NCI-H226 (cell line): ENCODE results near the gene FDXR.

Experiments
- DNase-seq: peaks from one replicate; pipeline ENCODE4 v3.0.0-alpha.2; 2015

Gene FDXR

DNA sequence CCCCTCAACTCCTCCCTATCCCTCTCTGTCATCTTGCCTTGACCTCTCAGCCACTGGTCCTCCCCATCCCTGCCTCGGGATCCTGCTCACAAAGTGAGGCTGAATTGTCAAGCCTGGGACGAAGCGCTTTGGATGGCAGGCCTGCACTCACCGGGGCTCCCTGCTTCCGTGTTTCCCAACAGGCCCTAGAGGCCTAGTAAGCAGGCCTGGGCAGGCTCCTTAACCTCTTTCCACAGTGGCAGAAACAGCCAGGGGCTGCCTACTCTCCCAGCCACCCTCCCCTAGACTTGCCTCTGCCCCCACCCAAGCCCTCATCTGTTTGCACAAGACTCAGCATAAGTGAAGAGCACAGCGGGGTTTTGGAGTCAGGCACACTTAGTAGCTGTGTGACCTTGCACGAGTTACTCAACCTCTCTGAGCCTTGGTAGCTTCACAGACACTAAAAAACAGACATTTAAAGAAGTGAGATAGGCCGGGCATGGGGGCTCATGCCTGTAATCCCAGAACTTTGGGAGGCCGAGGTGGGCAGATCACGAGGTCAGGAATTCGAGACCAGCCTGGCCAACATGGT, 25.7 kb upstream of the FDXR start:
- no peak for DNase-seq

DNA sequence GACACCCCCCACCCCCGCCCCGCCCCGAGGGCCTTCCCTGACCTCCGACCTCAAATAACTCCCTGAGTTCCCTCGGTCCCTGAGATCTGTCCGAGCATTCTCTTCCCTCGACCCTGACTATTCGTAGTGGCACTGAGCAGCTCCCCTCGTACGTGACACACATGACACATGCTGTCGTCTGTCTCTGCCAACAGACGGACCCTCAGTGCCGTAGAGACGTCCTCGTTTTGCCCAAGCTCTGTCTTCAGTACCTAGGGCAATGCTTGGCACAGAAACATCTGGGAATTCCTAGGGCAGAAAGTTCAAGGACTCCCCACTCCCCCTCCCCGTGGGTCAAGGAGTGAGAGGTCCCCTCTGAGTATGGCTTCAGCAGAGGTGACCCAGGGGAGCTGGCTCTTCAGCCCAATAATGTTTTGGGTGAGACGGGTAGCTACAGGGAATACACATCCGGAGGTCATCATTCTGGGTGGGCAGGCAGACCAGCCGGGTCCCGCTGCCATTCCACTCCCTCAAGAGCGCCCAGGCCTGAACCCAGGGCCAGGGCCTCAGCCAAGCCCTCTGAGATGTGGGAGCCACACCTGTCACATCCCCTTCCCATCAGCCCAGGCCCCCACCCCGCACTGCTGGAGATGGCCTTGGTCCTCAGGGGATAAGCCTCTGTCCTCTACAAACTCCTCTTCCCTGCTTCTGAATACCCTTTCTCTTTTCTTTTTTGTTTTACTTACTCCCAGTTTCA, 21.3 kb upstream of the FDXR start:
- DNase-seq, result no peak

DNA sequence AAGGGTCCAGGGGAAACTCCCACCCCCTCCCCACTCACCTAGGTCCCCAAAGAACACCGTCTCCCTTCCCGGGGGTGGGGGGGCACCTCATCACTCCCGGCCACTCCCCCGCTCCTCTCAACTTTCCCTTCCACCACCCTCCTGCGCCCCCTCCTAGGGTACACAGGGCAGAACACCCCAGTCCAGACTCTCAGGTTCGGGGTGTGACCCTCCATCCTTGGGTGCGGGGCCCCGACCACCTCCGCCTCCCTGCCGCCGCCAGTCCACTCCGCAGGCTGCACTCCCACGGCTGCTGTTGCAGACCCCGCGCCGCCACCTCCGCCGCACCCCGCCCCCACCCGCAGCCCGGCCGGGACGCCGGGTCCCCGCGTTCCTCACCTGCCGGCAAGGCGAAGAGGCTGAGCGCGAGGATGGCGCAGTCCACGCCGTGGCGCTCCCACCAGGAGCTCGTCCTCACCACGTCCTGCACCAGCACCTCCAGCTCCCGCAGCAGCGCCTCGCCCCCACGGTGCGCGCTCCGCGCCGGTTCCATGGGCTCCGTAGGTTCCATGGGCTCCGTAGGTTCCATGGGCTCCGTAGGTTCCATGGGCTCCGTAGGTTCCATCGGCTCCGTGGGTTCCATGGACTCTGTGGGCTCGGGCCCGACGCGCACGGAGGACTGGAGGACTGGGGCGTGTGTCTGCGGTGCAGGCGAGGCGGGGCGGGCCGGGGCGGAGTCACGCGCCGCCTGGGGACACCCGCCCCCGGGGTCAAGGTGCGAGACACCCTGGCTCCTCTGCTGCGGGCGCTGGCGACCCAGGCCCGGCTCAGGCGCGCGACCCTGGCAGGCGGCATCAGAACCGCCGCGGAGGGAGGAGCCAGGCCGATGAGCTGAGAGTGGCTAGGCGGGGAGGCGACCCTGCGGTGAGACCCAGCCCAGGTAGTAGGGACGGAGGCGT, 20.4 kb upstream of the FDXR start, which contains the start of gene FADS6:
TSS of gene FADS6 (minus strand) at position 660 of the 938 bp plus-strand sequence. CDS start at position 622, 38 bp downstream.
- no peak for DNase-seq

DNA sequence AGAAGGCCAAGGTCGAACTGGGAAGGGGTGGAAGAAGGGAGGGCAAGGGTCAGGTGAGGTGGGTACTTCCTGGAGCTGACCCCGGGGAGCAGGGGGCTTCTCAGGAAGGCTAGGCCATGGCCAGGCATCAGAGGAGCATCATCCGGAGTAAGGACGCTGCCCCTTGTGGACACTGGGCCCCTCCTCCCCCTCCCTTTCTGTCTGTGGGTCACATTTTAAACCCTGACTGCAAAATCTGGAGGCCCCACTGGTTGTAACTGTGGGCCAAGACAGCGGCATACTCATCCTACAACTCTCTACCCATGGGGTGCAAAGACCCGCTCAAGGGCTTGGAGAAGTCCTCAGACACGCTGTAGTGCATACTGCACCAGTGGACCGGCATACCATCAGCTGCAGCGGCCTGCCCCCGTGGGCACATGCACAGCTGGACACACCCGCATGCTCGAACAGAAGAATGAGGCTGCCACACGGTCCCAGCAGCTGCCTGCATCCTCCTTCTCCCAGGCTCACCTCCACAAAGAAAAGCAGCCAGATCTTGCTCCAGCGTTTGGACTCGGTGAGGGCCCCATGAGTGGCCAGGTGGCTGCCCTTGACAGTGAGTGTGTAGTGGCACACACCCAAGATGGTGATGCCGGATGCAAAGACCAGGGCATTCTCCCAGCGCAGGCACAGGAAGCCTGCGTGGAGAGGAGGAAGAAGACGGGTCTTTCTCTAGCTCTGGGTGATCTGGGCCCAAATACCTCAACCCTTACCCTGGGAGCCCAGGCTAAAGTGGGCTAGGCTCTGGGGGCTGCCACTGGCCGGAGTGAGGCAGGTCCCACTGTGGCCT, 19.4 kb upstream of the FDXR start:
- DNase-seq, result no peak

DNA sequence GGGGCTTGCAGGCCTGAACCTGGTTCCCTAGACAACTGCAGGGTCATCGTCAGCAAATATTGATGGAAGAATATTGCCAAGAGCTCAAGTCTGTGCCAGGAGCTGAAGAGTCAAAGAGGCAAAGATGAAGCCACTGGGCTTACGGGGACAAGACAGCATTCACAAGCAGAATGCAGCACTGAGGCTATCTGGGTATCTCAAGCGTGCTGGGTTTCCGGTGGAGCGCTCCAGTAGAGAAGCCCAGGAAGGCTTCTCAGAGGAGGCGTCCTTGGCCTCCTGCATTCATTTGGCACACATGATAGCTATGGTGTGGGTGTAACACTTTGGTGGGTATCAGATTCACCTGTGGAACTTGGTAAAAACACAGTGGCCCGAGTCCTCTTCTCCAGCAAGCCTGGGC, 17.8 kb upstream of the FDXR start:
- DNase-seq, result no peak

DNA sequence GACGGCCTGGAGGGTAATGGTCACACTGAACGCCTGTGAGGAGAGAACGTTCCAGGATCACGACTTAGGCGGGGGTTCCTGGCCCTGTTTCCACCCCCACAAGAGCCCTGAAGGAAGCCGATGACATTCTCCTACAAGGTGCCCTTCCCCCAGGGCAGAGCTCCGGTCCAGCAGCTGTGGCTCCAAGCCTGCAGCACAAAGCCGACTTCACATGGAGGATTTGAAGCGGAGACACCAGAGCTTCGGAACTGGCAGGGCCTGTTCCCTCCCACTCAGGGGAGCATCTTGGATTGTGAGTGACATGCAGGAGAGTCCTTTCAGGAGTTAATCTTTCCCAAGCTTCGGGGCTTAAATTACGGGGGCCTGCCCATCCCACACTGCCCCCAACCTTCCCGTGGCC, 15.7 kb upstream of the FDXR start:
- no peak for DNase-seq

DNA sequence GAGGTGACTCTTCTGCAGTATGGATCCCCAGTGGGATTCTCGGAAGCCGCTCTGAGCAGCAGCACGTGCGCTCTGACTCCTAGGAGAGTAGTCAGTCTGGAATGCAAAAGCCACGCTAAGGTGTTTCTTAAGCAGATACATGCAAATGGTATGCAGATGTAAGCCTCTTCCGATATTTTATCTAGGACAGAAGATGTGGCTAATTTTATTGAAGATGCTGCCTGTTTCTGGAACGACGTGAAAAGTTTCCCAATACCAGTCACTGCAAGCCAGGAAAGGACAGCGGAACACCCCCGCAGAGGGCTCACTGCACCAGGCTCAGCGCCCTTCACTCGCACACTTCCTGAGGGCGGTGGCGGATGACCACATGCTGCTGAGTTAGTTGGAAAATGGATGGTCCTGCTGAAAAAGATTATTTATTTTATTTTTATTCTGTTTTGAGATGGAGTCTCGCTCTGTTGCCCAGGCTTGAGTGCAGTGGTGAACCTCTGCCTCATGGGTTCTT, 10.5 kb upstream of the FDXR start:
- DNase-seq, result no peak

DNA sequence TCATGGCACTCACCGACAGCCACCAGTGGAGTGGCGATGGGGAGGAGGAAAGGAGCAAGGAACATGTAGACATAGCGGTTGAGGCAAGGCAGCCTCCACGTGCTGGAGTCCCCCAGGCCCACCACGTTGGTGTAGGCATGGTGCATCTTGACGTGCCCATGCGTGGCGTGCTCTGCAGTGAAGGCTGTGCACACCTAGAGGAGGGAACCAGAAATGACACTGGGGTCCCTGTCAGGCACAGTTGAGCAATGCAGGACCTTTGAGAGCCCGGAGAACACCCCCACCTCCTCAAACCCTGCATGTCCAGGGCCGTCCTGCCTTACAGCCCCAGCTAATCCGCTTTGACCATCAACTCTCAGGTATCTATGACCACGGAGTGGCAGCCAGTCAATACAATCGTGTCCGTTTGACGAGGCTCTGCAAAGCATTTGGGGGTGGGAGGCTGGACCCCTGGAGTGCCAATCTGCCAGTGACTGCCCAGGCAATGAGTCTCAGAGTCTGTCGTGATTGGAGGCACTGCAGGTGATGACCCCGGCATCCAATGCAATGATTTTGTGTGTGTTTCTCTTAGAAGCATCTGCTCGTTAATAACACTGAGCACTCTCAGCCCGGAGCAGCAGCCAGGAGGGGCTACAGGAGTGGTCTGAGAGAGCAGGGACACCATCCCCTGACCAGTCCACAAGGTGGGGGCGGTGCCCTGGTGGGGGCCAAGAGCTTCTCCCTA, 9.9 kb upstream of the FDXR start:
- no peak for DNase-seq

DNA sequence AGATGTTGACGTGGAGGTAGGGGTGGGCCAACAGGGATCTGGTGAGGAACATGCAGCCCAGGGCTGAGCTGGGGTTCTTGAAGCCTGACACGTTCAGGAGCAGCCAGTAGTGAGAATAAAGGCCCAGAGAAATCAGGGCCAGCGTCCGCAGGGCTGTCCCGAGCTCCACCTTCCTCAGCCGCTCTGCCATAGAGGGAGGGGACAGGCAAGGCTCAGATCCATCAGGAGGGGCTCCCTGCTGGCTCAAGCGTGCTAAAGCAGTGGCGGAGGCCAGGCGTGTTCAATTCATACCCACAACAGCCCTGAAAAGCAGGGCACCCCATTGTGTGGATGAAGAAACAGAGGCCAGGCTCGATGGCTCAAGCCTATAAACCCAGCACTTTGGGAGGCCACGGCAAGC, 8.3 kb upstream of the FDXR start:
- no peak for DNase-seq

DNA sequence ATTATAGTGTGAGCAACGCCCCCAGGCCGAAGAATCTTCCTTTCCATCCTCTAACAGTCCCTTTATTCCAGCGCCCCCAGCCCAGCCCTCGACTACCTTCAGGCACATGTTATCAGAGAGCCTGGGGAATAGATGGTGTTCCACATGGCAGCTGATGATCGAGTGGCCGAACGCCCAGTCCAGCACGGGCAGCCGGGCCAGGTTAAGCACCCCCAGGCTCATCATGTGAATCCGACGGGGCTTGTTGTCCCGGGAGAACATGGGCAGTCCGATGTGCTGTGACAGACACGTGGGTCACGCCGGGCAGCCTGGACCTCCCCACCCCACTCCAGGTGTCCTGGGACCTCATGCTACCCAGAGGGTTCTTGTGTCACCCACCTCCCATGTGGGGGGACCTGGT, 6.5 kb upstream of the FDXR start:
- no peak for DNase-seq

DNA sequence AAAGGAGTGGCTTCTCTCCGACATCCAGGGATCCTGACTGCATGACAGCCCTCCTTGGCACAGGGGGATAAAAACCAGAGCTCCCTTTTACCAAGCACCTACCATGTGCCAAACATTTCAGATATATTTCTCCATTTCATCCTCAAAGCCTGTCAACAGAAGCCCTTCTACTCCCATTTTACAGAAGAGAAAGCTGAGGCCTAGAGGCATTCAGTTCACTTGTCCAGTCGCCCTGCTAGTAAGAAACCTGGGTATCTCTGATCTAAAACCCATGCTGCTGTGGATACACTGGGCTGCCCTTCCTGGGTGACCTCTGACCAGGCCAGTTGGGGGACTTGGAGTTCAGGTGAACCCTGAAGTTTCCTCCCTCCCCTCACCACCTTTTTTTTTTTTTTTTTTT, 5.9 kb upstream of the FDXR start:
- no peak for DNase-seq

DNA sequence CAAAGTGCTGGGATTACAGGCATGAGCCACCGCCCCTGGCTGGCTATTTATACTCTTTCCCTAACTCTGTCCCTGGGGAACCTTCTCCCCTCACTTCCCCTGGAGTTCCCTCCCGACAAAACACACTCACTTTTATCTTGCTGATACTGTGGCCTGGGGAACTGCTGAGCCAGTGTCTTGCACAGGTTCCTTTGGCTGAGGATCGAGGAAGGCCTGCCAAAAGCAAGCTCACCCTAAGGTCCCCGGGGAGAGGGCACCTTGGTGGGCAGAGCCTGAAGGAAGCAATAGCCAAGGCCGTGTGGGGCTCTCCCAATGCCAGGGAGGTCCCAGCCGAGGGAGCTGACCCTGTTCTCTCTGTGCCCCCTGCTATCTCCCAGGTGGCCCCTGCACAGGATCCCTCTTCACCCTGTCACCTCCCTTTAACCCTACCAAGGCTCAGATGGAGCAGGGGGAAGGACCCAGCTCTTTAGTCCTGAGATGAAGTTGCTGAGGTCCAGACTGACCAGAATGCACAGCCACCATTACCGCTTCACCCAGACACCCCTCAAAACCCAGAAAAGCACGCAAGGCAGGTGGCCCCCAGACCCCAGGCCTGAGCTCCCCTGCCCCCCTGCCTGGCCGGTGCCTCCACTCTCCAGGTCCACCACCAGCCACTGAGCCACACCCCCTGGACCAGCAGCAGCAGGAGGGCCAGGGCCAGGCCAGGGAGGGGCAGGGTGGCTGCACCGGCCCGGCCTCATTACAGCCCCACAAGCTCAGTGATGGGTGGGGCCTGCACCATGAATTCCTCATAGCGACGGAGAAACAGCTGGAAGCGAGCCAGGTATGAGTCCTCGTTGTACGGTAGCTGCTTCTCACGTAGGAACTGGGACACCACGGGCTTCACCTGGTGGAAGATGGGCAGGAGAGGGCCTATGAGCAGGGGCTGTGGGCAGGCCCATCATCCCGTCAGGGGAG, 5.1 kb upstream of the FDXR start:
- DNase-seq, result no peak

DNA sequence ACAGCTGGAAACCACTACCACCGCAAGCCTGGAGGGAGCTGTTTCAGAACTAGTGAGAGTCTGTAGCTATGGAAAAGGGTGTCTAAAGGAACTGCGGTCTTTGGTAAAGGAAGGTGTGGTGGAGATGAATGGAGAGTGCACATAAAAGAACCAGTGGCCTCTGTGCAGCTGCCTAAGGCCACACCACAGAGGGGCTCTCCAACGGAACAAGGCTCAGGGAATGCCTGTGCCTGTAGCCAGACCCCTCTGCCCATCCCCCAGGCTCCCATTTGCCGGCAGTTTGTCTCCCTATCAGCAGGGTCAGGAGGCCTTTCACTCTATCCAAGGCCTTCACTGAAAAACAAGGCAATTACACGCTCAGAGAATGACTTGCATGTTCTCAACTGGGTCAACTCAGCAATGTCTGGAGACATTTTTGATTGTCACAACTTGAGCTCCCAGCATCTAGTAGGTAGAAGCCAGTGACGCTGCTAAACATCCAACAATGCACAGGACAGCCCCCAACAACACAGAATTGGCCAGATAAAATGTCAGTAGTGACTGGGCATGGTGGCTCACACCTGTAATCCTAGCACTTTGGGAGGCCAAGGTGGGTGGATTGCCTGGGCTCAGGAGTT, 3.3 kb upstream of the FDXR start:
- DNase-seq, result no peak

DNA sequence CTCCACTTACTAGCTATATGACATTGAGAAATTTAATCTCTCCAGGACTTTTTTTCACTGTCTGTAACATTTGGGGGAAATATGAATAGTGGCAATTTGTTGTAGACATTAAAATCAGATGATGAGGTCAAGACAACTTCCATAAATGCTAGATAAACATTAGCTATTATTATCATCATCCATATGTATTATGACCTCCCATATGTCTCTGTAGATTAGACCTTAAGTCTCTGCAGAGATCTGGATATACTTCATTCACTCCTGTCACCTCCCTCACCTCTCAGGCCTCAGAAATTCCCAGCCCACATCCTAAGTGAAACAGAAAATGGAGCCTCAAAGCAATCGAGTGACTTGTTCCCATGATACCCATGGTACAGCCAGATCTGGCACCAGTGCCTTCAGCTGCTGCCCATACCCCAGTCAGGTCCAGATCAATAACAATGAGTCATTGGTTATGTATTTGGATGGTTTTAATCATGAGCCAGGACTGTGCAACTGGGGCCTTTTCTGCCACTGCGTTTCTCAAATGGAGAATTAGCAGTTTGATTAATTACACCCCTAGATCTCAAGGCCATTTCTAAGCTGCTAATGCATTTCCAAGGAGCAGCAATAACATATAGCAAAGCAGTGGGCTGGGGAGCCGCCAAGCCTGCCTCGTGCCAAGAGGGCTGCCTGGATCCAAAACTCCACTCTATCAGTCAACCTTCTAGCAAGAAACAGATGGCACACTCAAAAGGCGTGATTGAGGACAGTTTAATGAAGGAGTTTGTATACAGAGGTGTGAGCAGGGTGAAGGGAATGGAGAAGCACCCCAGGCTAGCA, 2.6 kb upstream of the FDXR start:
- no peak for DNase-seq

DNA sequence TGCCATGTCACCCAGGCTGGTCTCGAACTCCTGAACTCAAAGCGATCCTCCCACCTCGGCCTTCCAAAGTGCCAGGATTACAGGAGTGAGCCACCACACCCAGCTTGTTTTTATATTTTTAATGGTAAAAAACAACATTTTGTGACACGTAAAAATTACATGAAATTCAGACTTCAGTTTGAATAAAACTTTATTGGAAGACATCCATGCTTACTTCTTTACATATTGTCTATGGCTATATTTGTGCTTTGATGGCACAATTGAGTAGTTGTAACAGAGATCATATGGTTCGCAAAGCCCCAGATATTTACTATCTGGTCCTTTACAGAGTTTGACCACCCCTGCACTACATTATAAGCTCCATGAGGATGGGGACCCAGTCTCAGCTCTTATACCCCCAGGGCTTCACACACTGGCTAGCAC, 1.8 kb upstream of the FDXR start:
- no peak for DNase-seq

DNA sequence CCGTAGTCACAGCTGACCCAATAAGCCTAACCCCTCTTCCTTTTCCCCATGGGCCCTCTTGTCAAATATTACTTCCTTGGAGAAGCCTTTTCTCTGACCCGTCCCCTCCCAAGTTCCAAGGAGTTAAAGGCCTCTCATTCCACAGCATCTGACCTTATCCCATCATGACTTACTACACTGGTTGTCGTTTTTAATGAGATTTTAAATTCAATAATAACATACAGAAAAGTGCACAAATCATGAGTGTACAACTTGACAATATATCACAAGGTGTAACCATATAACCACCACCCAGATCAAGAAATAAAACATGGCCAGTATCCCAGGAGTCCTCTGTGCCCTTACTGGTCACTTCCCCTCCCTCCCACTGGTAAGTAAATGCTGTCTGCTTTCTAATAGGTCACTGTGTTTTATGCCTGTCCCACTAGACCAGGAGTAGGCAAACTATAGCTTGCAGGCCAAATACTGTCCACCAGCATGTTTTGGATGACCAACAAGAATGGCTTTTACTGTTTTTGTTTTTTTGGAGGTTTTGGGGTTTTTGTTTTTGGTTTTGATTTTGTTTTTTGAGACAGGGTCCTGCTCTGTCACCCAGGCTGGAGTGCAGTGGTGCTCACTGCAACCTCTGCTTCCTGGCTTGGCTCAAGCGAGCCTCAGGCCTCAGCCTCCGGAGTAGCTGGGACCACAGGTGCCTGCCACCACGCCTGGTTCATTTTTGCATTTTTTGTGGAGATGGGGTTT, 1.2 kb upstream of the FDXR start:
- peak; percentile 12 for DNase-seq

DNA sequence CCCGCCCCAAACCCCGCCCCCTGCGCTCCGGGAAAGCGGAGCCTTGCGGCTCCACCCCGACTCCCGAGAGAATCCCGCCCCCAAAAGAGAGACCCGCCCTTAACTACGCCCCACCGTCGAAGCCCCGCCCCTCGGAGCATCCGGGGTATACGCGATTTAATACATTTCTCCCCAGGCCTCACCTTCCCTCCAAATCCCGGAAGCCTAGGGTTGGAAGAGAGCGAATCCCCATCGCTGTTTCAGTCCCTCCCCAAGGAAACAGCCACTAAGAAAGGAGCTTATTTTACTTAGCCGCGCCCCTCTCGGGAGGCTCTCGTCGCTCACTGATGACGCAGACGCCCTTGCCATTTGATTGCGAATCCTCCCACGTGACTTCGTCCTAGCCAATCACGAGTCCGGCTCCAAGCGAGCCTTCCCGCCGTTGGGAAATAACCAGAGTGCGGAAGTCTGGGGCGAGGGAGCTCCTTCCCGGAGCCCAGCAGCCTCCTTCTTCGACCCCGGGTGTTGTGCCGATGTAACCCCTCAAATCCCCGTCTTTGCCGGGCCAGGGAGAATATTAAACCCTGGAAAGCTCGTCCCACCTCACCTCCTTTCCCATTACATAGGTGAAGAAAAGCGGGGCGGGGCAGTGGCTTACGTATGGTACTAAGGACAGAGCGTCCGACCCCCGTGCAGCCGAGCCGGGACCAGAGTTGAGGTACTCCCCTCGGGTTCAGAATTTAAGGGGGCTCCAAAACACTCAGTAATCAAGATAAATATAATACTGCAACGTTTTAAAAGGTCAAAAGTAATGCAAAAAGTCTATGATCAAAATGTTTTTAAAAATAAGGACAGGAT, 461 bp upstream of the FDXR start:
- DNase-seq, result peak; percentile 97
